Measurements from ENCODE around the gene TMEM45A.
A peak's percentile ranks its signal among the peaks of the same experiment; 100 is the strongest.
"Not testable (repeated sequence)": the region's sequence is repeated elsewhere in the genome, so short reads cannot be mapped to it uniquely, and the experiment has no call there.

Gene TMEM45A

GRCh38 chr3:100578646-100579045, 86.2 kb downstream of the TMEM45A start:
- DNase-seq = no peak

GRCh38 chr3:100580147-100580546, 87.7 kb downstream of the TMEM45A start:
- DNase-seq = no peak

GRCh38 chr3:100581650-100582049, 89.2 kb downstream of the TMEM45A start:
- DNase-seq = no peak

- not testable (repeated sequence) for DNase-seq
Observed at GRCh38 chr3:100582157-100582556, 89.7 kb downstream of the TMEM45A start.

- DNase-seq = no peak
Observed at GRCh38 chr3:100584101-100584660, 91.8 kb downstream of the TMEM45A start.

- DNase-seq = no peak
Observed at GRCh38 chr3:100586832-100587231, 94.4 kb downstream of the TMEM45A start.

GRCh38 chr3:100588251-100588650, 95.8 kb downstream of the TMEM45A start:
- DNase-seq = no peak

GRCh38 chr3:100590114-100590839, 97.9 kb downstream of the TMEM45A start:
- peak; percentile 20 for DNase-seq

- no peak for DNase-seq
Observed at GRCh38 chr3:100590840-100591147, 98.4 kb downstream of the TMEM45A start.

- DNase-seq = no peak
Observed at GRCh38 chr3:100591411-100591810, 99.0 kb downstream of the TMEM45A start.

GRCh38 chr3:100600181-100601042, 108.0 kb downstream of the TMEM45A start:
- no peak for DNase-seq

- DNase-seq = no peak
Observed at GRCh38 chr3:100602506-100603444, 110.4 kb downstream of the TMEM45A start.

- DNase-seq = no peak
Observed at GRCh38 chr3:100603469-100603868, 111.0 kb downstream of the TMEM45A start.

GRCh38 chr3:100605358-100605757, 112.9 kb downstream of the TMEM45A start:
- DNase-seq = no peak

- no peak for DNase-seq
Observed at GRCh38 chr3:100606894-100607512, 114.6 kb downstream of the TMEM45A start.

GRCh38 chr3:100609305-100609704, 116.9 kb downstream of the TMEM45A start, which contains the start of gene ADGRG7:
Gene ADGRG7 (plus strand): TSS chr3:100609601. CDS start chr3:100609857, 256 bp downstream.
- no peak for DNase-seq

- no peak for DNase-seq
Observed at GRCh38 chr3:100609963-100610362, 117.5 kb downstream of the TMEM45A start.

- no peak for DNase-seq
Observed at GRCh38 chr3:100611221-100611620, 118.8 kb downstream of the TMEM45A start.

GRCh38 chr3:100613721-100614390, 121.4 kb downstream of the TMEM45A start:
- no peak for DNase-seq

- DNase-seq = no peak
Observed at GRCh38 chr3:100614941-100615340, 122.5 kb downstream of the TMEM45A start.

- DNase-seq = no peak
Observed at GRCh38 chr3:100615684-100616083, 123.3 kb downstream of the TMEM45A start.

- DNase-seq = no peak
Observed at GRCh38 chr3:100621251-100621650, 128.8 kb downstream of the TMEM45A start.
